H1 (cell line): ENCODE results near the gene TSPAN32.

Source experiments
- CEBPB ChIP-seq: IDR thresholded peaks from 2 replicates; pipeline ENCODE4 v1.6.1; 2012; ENCODE audit warnings: low read depth, low read length
- CHD1 ChIP-seq: IDR thresholded peaks from 2 replicates; pipeline ENCODE4 v1.6.1; 2012; ENCODE audit warnings: low read depth, low read length, improper control_type of control experiment
- CTCF ChIP-seq, 3 experiments: IDR thresholded peaks; 1 replicate in 2 of 3; 2 replicates in 1 of 3; pipeline versions ENCODE4 v1.5.1 to v1.6.1; 2011; ENCODE audit warnings: low read length in 3 of 3, mild to moderate bottlenecking in 3 of 3, inconsistent platforms in 2 of 3, low read depth in 1 of 3, moderate library complexity in 1 of 3; ENCODE audit not compliant: insufficient read depth in 1 of 3; ENCODE audit errors: control extremely low read depth in 1 of 3
- EZH2 ChIP-seq: fragments of 200-600 bp; sonication (generic); IDR thresholded peaks from 2 replicates; pipeline ENCODE4 v1.7.1; 2012; ENCODE audit warnings: low read depth, mild to moderate bottlenecking, moderate library complexity, low read length, inconsistent platforms; ENCODE audit not compliant: severe bottlenecking
- GTF2F1 ChIP-seq: IDR thresholded peaks from 2 replicates; pipeline ENCODE4 v1.6.1; 2012; ENCODE audit warnings: low read depth, low read length, improper control_type of control experiment, borderline replicate concordance
- JUN ChIP-seq: IDR thresholded peaks from 2 replicates; pipeline ENCODE4 v1.6.1; 2011; ENCODE audit warnings: low read depth, mild to moderate bottlenecking, improper control_type of control experiment, low read length
- KDM5A ChIP-seq: fragments of 200-600 bp; IDR thresholded peaks from 2 replicates; pipeline ENCODE4 v1.7.1; 2012; ENCODE audit warnings: mild to moderate bottlenecking, low read length, inconsistent platforms, mixed read lengths
- POLR2AphosphoS5 ChIP-seq: IDR thresholded peaks from 2 replicates; pipeline ENCODE4 v1.6.1; 2011; ENCODE audit warnings: low read depth, low read length
- SIRT6 ChIP-seq: IDR thresholded peaks from one replicate; pipeline ENCODE4 v1.7.1; 2012; ENCODE audit warnings: low read length, inconsistent platforms
- SRF ChIP-seq: IDR thresholded peaks from 2 replicates; pipeline ENCODE4 v1.6.1; 2011; ENCODE audit warnings: mild to moderate bottlenecking, low read depth, low read length, moderate library complexity
- TAF1 ChIP-seq: IDR thresholded peaks from 2 replicates; pipeline ENCODE4 v1.6.1; 2011; ENCODE audit warnings: mild to moderate bottlenecking, low read depth, low read length

GRCh38 chr11:2313051-2313951, 11.5 kb downstream of the TSPAN32 start:
- TF ChIP-seq SIRT6 (no peak), SRF (no peak), POLR2AphosphoS5 (no peak), CEBPB (no peak), CTCF (IDR thresholded peaks at IDR 0.05; ENCODE audit: control extremely low read depth in 1 of 3, insufficient read depth in 1 of 3, low read depth in 1 of 3, low read length in 3 of 3) (no peak), KDM5A (no peak), EZH2 (no peak), GTF2F1 (no peak), TAF1 (no peak), JUN (no peak), CHD1 (no peak)
